ENCODE data around the gene SUSD6.

DNA sequence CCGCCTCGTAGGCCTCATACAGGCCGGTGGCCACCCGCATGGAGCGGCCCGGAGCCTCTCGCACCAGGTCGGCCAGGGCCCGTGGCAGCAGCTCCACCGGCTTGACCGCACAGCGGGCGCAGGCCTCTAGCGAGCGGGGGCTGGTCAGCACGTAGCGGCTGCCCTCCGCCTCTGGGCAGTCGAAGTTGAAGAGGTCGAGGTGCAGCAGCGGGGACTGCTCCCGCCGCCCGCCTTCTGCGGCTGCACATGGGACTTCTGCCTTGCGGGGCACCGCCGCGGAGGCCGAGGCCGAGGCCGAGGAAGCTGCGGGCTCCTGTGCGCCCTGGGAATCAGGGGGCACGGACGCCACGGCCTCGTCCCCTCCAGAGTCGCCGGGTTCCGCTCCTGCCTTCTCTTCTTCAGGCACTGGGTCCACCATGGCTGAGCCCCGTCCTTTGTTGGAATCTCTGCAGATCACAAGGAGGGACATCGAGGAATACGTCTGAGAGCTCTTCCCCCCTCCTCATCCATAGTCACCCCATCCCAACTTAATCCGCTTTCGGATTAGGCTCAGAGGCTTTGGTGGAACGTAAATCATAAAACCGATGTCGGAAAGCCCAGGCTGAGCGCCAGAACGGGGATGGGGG, 38.1 kb upstream of the SUSD6 start:
- TF ChIP-seq, protein P1, sequence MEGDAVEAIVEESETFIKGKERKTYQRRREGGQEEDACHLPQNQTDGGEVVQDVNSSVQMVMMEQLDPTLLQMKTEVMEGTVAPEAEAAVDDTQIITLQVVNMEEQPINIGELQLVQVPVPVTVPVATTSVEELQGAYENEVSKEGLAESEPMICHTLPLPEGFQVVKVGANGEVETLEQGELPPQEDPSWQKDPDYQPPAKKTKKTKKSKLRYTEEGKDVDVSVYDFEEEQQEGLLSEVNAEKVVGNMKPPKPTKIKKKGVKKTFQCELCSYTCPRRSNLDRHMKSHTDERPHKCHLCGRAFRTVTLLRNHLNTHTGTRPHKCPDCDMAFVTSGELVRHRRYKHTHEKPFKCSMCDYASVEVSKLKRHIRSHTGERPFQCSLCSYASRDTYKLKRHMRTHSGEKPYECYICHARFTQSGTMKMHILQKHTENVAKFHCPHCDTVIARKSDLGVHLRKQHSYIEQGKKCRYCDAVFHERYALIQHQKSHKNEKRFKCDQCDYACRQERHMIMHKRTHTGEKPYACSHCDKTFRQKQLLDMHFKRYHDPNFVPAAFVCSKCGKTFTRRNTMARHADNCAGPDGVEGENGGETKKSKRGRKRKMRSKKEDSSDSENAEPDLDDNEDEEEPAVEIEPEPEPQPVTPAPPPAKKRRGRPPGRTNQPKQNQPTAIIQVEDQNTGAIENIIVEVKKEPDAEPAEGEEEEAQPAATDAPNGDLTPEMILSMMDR (IDR thresholded peaks at IDR 0.05): no peak
- TF ChIP-seq EZH2 (IDR thresholded peaks at IDR 0.05; ENCODE audit: borderline replicate concordance, insufficient read depth, low read depth, low read length, poor library complexity, severe bottlenecking): no peak

Measured in B cell (primary cell).